GM23338 (cell line): ENCODE measurements around the gene APOB. TPM values are rescaled to one million over a fixed set of nuclear protein-coding genes. Genes with fewer than 3 reads are reported as not detected.
A peak's percentile ranks its signal among the peaks of the same experiment; 100 is the strongest.

Experiments
- ATAC-seq: fragments of 200-7000 bp; cut with Tn5 transposase; 3 replicates; pipeline ENCODE4 v1.9.1; 2020
- DNase-seq: peaks from one replicate; pipeline ENCODE4 v3.0.0-alpha.2; 2015; ENCODE audit warnings: low spot score
- H2AFZ ChIP-seq: fragments of 200-600 bp; sonication (generic); 2 replicates; pipeline ENCODE4 v1.8.0; 2016; ENCODE audit warnings: antibody characterized with exemption, mild to moderate bottlenecking, moderate library complexity
- H3F3A ChIP-seq: fragments of 200-600 bp; sonication (generic); replicated peaks from 2 replicates; pipeline ENCODE4 v1.8.0; 2017; ENCODE audit warnings: antibody characterized with exemption, mixed run types, low read depth
- H3K27ac ChIP-seq: fragments of 200-600 bp; sonication (generic); 2 replicates; pipeline ENCODE4 v1.6.1; 2016; ENCODE audit warnings: low read depth
- H3K27me3 ChIP-seq: fragments of 200-600 bp; sonication (generic); 2 replicates; pipeline ENCODE4 v1.8.0; 2016; ENCODE audit warnings: mild to moderate bottlenecking, mixed run types, moderate library complexity; ENCODE audit not compliant: insufficient read depth
- H3K36me3 ChIP-seq: fragments of 200-600 bp; sonication (generic); 2 replicates; pipeline ENCODE4 v1.8.0; 2016; ENCODE audit warnings: mild to moderate bottlenecking; ENCODE audit not compliant: insufficient read depth
- H3K4me1 ChIP-seq: fragments of 200-600 bp; sonication (generic); 2 replicates; pipeline ENCODE4 v1.8.0; 2016; ENCODE audit warnings: mild to moderate bottlenecking, moderate library complexity; ENCODE audit not compliant: insufficient read depth
- H3K4me2 ChIP-seq: fragments of 200-600 bp; sonication (generic); 2 replicates; pipeline ENCODE4 v1.7.1; 2017; ENCODE audit warnings: mixed run types
- H3K4me3 ChIP-seq: fragments of 200-600 bp; sonication (generic); 2 replicates; pipeline ENCODE4 v1.6.1; 2016; ENCODE audit warnings: mixed run types
- H3K79me2 ChIP-seq: fragments of 200-600 bp; sonication (generic); replicated peaks from 2 replicates; pipeline ENCODE4 v1.8.0; 2017; ENCODE audit warnings: mild to moderate bottlenecking; ENCODE audit not compliant: insufficient read depth
- H3K9me2 ChIP-seq: fragments of 200-600 bp; sonication (generic); 2 replicates; pipeline ENCODE4 v1.8.0; 2017; ENCODE audit not compliant: insufficient read depth
- H4K20me1 ChIP-seq: fragments of 200-600 bp; sonication (generic); replicated peaks from 2 replicates; pipeline ENCODE4 v1.8.0; 2017; ENCODE audit warnings: mild to moderate bottlenecking; ENCODE audit not compliant: insufficient read depth
- H3K27ac Mint-ChIP-seq: 2 replicates; pipeline ENCODE4 v1.8.0; 2020; ENCODE audit warnings: inconsistent platforms, mild to moderate bottlenecking, moderate library complexity, mixed read lengths
- H3K27me3 Mint-ChIP-seq: 3 replicates; pipeline ENCODE4 v1.8.0; 2022; ENCODE audit warnings: low read depth, mild to moderate bottlenecking, moderate library complexity, mixed read lengths, inconsistent platforms; ENCODE audit not compliant: insufficient read depth, poor library complexity
- H3K36me3 Mint-ChIP-seq: 3 replicates; pipeline ENCODE4 v1.8.0; 2021; ENCODE audit warnings: low read depth, mild to moderate bottlenecking, inconsistent platforms, moderate library complexity, mixed read lengths
- H3K4me1 Mint-ChIP-seq: 3 replicates; pipeline ENCODE4 v1.8.0; 2020; ENCODE audit warnings: mild to moderate bottlenecking, inconsistent platforms, mixed read lengths
- H3K4me3 Mint-ChIP-seq: 3 replicates; pipeline ENCODE4 v1.8.0; 2021; ENCODE audit warnings: moderate library complexity, mild to moderate bottlenecking, inconsistent platforms, mixed read lengths
- H3K9me3 Mint-ChIP-seq: 3 replicates; pipeline ENCODE4 v1.8.0; 2020; ENCODE audit warnings: moderate library complexity, mild to moderate bottlenecking, inconsistent platforms, mixed read lengths
- CREB1 ChIP-seq: fragments of 250-450 bp; sonication (Bioruptor Pico); IDR thresholded peaks from 2 replicates; pipeline ENCODE4 v1.5.0; 2020; ENCODE audit warnings: low read depth, mild to moderate bottlenecking, moderate library complexity
- EZH2 ChIP-seq: fragments of 200-600 bp; sonication (generic); IDR thresholded peaks from one replicate; pipeline ENCODE4 v1.8.0; 2017; ENCODE audit warnings: antibody characterized with exemption, mild to moderate bottlenecking, low read depth; ENCODE audit not compliant: unreplicated experiment
- EZH2phosphoT487 ChIP-seq: fragments of 200-600 bp; sonication (generic); IDR thresholded peaks from one replicate; pipeline ENCODE4 v1.8.1; 2018; ENCODE audit warnings: antibody characterized with exemption; ENCODE audit not compliant: unreplicated experiment
- JUNB ChIP-seq: IDR thresholded peaks from one replicate; pipeline ENCODE4 v1.6.1; 2016; ENCODE audit warnings: antibody characterized with exemption; ENCODE audit not compliant: unreplicated experiment
- NANOG ChIP-seq: IDR thresholded peaks from 2 replicates; pipeline ENCODE4 v1.6.1; 2016; ENCODE audit warnings: antibody characterized with exemption, borderline replicate concordance
- POLR2AphosphoS5 ChIP-seq: IDR thresholded peaks from 2 replicates; pipeline ENCODE4 v1.6.1; 2016; ENCODE audit warnings: antibody characterized with exemption, low read depth
- STAT1 ChIP-seq: IDR thresholded peaks from one replicate; pipeline ENCODE4 v1.6.1; 2016; ENCODE audit warnings: antibody characterized with exemption; ENCODE audit not compliant: unreplicated experiment
- ZNF114 ChIP-seq: fragments of 250-450 bp; sonication (Bioruptor Pico); IDR thresholded peaks from 2 replicates; pipeline ENCODE4 v1.5.0; 2020; ENCODE audit warnings: mild to moderate bottlenecking, moderate library complexity
- ZNF331 ChIP-seq: fragments of 250-450 bp; sonication (Bioruptor Pico); IDR thresholded peaks from 2 replicates; pipeline ENCODE4 v1.5.0; 2020; ENCODE audit warnings: low read depth, mild to moderate bottlenecking, moderate library complexity
- polyA plus RNA-seq: library from polyadenylated mRNA; unstranded; fragments of >200 nt; fragmentation: Nextera tagmentation; extraction: Ambion mirVana; gene quantifications from 2 replicates; pipeline ENCODE4 v1.2.1, GENCODE V29; 2016
- total RNA-seq: library from RNA; depleted of rRNA; stranded (reverse); fragments of >200 nt; shearing (Covaris generic); gene quantifications from 2 replicates; pipeline ENCODE4 v1.2.3, GENCODE V29; 2014
- TF ChIP-seq, protein P1 (sequence below): fragments of 250-450 bp; sonication (Bioruptor Pico); IDR thresholded peaks from 2 replicates; pipeline ENCODE4 v1.5.0; 2020; ENCODE audit warnings: mild to moderate bottlenecking, moderate library complexity
- TF ChIP-seq, protein P2 (sequence below), 2 experiments: fragments of 200-600 bp in 1 of 2; sonication (generic) in 1 of 2; conservative IDR thresholded peaks; 2 replicates each; pipeline versions ENCODE4 v1.5.1 to v1.6.1; 2016 to 2017; ENCODE audit warnings: antibody characterized with exemption in 2 of 2, low read depth in 2 of 2, mild to moderate bottlenecking in 2 of 2, moderate library complexity in 1 of 2
- TF ChIP-seq, protein P3 (sequence below): IDR thresholded peaks from one replicate; pipeline ENCODE4 v1.6.1; 2018; ENCODE audit warnings: antibody characterized with exemption; ENCODE audit not compliant: unreplicated experiment
- TF ChIP-seq, protein P4 (sequence below): IDR thresholded peaks from 2 replicates; pipeline ENCODE4 v1.6.1; 2016; ENCODE audit warnings: antibody characterized with exemption

APOB gene
- total and polyA plus RNA-seq, 2 experiments from 2014 or later, result 0.08 to 0.56 TPM

DNA sequence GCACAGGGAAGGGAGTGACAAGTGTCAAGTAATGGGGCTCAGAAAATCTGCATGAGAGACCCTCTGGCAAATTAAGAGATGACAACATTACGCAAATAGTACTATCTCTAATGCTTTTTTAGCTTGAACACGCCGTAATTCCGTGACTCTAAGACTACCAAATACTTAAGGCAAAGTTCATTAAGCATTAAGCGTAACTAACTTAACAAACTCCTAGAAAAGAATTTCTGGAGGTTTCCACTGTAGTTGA is 1.2 kb downstream of the APOB start:
- H3K27ac Mint-ChIP-seq, result no peak overlapping the region
- no peak overlapping the region for H3K4me2 ChIP-seq
- no peaks in the 10 kb centered on the region for H3K36me3 ChIP-seq
- TF ChIP-seq, protein P1, sequence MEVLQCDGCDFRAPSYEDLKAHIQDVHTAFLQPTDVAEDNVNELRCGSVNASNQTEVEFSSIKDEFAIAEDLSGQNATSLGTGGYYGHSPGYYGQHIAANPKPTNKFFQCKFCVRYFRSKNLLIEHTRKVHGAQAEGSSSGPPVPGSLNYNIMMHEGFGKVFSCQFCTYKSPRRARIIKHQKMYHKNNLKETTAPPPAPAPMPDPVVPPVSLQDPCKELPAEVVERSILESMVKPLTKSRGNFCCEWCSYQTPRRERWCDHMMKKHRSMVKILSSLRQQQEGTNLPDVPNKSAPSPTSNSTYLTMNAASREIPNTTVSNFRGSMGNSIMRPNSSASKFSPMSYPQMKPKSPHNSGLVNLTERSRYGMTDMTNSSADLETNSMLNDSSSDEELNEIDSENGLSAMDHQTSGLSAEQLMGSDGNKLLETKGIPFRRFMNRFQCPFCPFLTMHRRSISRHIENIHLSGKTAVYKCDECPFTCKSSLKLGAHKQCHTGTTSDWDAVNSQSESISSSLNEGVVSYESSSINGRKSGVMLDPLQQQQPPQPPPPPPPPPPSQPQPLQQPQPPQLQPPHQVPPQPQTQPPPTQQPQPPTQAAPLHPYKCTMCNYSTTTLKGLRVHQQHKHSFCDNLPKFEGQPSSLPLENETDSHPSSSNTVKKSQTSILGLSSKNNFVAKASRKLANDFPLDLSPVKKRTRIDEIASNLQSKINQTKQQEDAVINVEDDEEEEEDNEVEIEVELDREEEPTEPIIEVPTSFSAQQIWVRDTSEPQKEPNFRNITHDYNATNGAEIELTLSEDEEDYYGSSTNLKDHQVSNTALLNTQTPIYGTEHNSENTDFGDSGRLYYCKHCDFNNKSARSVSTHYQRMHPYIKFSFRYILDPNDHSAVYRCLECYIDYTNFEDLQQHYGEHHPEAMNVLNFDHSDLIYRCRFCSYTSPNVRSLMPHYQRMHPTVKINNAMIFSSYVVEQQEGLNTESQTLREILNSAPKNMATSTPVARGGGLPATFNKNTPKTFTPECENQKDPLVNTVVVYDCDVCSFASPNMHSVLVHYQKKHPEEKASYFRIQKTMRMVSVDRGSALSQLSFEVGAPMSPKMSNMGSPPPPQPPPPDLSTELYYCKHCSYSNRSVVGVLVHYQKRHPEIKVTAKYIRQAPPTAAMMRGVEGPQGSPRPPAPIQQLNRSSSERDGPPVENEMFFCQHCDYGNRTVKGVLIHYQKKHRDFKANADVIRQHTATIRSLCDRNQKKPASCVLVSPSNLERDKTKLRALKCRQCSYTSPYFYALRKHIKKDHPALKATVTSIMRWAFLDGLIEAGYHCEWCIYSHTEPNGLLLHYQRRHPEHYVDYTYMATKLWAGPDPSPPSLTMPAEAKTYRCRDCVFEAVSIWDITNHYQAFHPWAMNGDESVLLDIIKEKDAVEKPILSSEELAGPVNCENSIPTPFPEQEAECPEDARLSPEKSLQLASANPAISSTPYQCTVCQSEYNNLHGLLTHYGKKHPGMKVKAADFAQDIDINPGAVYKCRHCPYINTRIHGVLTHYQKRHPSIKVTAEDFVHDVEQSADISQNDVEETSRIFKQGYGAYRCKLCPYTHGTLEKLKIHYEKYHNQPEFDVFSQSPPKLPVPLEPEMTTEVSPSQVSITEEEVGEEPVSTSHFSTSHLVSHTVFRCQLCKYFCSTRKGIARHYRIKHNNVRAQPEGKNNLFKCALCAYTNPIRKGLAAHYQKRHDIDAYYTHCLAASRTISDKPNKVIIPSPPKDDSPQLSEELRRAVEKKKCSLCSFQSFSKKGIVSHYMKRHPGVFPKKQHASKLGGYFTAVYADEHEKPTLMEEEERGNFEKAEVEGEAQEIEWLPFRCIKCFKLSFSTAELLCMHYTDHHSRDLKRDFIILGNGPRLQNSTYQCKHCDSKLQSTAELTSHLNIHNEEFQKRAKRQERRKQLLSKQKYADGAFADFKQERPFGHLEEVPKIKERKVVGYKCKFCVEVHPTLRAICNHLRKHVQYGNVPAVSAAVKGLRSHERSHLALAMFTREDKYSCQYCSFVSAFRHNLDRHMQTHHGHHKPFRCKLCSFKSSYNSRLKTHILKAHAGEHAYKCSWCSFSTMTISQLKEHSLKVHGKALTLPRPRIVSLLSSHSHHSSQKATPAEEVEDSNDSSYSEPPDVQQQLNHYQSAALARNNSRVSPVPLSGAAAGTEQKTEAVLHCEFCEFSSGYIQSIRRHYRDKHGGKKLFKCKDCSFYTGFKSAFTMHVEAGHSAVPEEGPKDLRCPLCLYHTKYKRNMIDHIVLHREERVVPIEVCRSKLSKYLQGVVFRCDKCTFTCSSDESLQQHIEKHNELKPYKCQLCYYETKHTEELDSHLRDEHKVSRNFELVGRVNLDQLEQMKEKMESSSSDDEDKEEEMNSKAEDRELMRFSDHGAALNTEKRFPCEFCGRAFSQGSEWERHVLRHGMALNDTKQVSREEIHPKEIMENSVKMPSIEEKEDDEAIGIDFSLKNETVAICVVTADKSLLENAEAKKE (CRISPR knock-in tag), result no peak
- no peak for TF ChIP-seq JUNB
- no peak for TF ChIP-seq EZH2phosphoT487
- TF ChIP-seq ZNF331, result no peak
- TF ChIP-seq EZH2, result no peak
- TF ChIP-seq, protein P2, sequence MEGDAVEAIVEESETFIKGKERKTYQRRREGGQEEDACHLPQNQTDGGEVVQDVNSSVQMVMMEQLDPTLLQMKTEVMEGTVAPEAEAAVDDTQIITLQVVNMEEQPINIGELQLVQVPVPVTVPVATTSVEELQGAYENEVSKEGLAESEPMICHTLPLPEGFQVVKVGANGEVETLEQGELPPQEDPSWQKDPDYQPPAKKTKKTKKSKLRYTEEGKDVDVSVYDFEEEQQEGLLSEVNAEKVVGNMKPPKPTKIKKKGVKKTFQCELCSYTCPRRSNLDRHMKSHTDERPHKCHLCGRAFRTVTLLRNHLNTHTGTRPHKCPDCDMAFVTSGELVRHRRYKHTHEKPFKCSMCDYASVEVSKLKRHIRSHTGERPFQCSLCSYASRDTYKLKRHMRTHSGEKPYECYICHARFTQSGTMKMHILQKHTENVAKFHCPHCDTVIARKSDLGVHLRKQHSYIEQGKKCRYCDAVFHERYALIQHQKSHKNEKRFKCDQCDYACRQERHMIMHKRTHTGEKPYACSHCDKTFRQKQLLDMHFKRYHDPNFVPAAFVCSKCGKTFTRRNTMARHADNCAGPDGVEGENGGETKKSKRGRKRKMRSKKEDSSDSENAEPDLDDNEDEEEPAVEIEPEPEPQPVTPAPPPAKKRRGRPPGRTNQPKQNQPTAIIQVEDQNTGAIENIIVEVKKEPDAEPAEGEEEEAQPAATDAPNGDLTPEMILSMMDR (conservative IDR thresholded peaks at IDR 0.05; ENCODE audit: low read depth in 2 of 2), result no peak
- TF ChIP-seq CREB1 (CRISPR knock-in tag), result no peak
- no peak for TF ChIP-seq NANOG
- TF ChIP-seq STAT1, result no peak
- TF ChIP-seq POLR2AphosphoS5, result no peak
- no peak for TF ChIP-seq ZNF114 (CRISPR knock-in tag)
- TF ChIP-seq, protein P3, sequence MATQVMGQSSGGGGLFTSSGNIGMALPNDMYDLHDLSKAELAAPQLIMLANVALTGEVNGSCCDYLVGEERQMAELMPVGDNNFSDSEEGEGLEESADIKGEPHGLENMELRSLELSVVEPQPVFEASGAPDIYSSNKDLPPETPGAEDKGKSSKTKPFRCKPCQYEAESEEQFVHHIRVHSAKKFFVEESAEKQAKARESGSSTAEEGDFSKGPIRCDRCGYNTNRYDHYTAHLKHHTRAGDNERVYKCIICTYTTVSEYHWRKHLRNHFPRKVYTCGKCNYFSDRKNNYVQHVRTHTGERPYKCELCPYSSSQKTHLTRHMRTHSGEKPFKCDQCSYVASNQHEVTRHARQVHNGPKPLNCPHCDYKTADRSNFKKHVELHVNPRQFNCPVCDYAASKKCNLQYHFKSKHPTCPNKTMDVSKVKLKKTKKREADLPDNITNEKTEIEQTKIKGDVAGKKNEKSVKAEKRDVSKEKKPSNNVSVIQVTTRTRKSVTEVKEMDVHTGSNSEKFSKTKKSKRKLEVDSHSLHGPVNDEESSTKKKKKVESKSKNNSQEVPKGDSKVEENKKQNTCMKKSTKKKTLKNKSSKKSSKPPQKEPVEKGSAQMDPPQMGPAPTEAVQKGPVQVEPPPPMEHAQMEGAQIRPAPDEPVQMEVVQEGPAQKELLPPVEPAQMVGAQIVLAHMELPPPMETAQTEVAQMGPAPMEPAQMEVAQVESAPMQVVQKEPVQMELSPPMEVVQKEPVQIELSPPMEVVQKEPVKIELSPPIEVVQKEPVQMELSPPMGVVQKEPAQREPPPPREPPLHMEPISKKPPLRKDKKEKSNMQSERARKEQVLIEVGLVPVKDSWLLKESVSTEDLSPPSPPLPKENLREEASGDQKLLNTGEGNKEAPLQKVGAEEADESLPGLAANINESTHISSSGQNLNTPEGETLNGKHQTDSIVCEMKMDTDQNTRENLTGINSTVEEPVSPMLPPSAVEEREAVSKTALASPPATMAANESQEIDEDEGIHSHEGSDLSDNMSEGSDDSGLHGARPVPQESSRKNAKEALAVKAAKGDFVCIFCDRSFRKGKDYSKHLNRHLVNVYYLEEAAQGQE, result no peak
- TF ChIP-seq, protein P4, sequence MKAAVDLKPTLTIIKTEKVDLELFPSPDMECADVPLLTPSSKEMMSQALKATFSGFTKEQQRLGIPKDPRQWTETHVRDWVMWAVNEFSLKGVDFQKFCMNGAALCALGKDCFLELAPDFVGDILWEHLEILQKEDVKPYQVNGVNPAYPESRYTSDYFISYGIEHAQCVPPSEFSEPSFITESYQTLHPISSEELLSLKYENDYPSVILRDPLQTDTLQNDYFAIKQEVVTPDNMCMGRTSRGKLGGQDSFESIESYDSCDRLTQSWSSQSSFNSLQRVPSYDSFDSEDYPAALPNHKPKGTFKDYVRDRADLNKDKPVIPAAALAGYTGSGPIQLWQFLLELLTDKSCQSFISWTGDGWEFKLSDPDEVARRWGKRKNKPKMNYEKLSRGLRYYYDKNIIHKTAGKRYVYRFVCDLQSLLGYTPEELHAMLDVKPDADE, result no peak
- H3K4me3 Mint-ChIP-seq, result peak overlapping the region; percentile 82; the same call in 2 of the 3 replicates
- no peaks in the 10 kb centered on the region for H3K9me3 Mint-ChIP-seq
- H3K27me3 Mint-ChIP-seq, result peaks cover 11% of the 10 kb centered on the region
- H3K27ac ChIP-seq, result no peak overlapping the region
- peaks cover 27% of the 10 kb centered on the region for H3K4me1 Mint-ChIP-seq
- no peak for ATAC-seq
- peaks cover 17% of the 10 kb centered on the region for H3K27me3 ChIP-seq
- no peak overlapping the region for H2AFZ ChIP-seq
- H4K20me1 ChIP-seq, result no peaks in the 10 kb centered on the region
- H3K79me2 ChIP-seq, result no peaks in the 10 kb centered on the region
- no peaks in the 10 kb centered on the region for H3K36me3 Mint-ChIP-seq
- H3K4me1 ChIP-seq, result peaks cover 26% of the 10 kb centered on the region
- no peaks in the 10 kb centered on the region for H3F3A ChIP-seq
- no peak overlapping the region for H3K4me3 ChIP-seq
- H3K9me2 ChIP-seq, result no peaks in the 10 kb centered on the region
- DNase-seq, result no peak
